Smooth muscle cell of the pulmonary artery (primary cell): ENCODE measurements around the gene RBL2. TPM values are rescaled to one million over a fixed set of nuclear protein-coding genes. Genes with fewer than 3 reads are reported as not detected.

Experiments used
- total RNA-seq: library from RNA; depleted of rRNA; stranded (reverse); fragments of >200 nt; gene quantifications from 2 replicates; pipeline ENCODE4 v1.2.3, GENCODE V29; 2014

RBL2 gene, protein sequence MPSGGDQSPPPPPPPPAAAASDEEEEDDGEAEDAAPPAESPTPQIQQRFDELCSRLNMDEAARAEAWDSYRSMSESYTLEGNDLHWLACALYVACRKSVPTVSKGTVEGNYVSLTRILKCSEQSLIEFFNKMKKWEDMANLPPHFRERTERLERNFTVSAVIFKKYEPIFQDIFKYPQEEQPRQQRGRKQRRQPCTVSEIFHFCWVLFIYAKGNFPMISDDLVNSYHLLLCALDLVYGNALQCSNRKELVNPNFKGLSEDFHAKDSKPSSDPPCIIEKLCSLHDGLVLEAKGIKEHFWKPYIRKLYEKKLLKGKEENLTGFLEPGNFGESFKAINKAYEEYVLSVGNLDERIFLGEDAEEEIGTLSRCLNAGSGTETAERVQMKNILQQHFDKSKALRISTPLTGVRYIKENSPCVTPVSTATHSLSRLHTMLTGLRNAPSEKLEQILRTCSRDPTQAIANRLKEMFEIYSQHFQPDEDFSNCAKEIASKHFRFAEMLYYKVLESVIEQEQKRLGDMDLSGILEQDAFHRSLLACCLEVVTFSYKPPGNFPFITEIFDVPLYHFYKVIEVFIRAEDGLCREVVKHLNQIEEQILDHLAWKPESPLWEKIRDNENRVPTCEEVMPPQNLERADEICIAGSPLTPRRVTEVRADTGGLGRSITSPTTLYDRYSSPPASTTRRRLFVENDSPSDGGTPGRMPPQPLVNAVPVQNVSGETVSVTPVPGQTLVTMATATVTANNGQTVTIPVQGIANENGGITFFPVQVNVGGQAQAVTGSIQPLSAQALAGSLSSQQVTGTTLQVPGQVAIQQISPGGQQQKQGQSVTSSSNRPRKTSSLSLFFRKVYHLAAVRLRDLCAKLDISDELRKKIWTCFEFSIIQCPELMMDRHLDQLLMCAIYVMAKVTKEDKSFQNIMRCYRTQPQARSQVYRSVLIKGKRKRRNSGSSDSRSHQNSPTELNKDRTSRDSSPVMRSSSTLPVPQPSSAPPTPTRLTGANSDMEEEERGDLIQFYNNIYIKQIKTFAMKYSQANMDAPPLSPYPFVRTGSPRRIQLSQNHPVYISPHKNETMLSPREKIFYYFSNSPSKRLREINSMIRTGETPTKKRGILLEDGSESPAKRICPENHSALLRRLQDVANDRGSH
- 41.6 and 57.7 TPM in 2 replicates for total RNA-seq

DNA sequence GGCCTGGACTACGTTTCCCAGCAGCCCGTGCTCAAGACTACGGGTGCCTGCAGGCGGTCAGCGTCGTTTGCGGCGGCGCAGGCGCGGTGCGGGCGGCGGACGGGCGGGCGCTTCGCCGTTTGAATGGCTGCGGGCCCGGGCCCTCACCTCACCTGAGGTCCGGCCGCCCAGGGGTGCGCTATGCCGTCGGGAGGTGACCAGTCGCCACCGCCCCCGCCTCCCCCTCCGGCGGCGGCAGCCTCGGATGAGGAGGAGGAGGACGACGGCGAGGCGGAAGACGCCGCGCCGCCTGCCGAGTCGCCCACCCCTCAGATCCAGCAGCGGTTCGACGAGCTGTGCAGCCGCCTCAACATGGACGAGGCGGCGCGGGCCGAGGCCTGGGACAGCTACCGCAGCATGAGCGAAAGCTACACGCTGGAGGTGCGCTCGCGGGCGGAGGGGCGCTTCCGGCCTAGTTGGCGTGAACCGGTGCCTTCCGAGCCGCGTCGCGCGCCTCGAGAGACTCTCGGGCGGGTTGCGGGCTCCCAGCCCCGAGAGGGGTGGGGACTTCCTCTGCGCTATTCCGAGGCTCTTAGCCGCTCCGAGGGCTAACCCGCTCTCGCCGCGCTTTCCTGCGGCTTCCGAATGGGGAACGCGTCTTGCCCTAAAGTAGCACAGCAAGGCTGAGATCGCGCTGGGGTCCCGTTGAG lies at the start of gene RBL2:
Gene RBL2, plus strand, starts transcription at position 95 of the 689 bp plus-strand sequence. Its CDS starts 86 bp downstream, at position 181.

DNA sequence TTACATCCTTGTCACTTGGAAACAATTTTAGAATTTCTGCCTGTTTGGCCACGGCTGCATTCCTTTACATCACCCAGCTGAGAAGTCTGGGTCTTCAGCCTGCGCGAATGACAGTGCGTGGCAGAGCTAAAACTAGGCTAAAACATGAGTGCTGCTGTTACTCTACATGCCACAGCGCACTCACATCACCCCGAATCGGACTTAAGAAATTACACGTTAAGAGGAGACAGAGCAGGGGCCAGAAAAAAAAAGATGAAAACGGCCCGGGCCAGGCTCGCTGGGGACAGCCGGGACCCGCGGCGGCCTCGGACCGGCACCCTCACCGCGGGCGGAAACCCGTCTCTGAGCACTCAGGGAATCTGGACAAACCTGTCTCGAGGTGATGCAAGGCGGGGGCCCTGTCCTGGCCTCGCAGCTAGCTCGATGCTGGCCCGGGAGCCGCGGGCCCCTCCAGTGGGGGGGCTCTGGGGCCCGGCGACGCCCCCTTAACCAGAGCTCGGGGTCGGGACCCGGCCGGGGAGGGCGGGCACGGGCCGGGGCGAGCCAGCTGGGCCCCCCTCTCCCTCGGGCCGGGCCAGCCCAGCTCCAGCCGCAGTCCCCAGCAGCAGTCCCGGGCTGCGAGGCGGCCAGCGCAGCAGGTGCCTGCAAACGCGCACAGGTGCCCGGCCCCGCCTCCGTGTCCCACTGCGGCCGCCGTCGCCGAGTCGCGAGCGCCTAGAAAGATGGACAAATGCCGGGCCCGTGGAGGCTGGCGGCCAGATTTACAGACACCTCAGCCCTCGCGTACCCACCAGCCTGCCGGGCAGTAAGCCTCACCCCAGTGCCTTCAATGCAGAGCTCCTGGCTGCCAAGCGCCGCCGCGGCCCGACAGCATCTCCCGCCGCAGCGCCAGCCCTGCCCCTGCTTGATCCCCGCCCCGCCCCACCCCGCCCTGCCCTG lies 68.3 kb downstream of the RBL2 start, which contains the start of gene AKTIP:
Gene AKTIP, minus strand, starts transcription at position 879 of the 939 bp plus-strand sequence. CDS start 2,950 bp downstream, outside the sequence.

Other genes starting within 250 kb of the RBL2 start
- 24.4 and 27.4 TPM in 2 replicates for gene AKTIP, start 68.7 kb downstream of the RBL2 start, total RNA-seq